Stimulated activated effector memory CD8-positive, alpha-beta T cell treated with anti-CD3 and anti-CD28 coated beads, Interleukin-12 subunit alpha, Interleukin-12 subunit beta, amount 100 ng/mL, for 72 hours (primary cell): Measurements from ENCODE around the gene GRID1.
"Not testable (repeated sequence)": the region's sequence is repeated elsewhere in the genome, so short reads cannot be mapped to it uniquely, and the experiment has no call there.

Experiments used
- ATAC-seq: fragments of 150-1000 bp; cut with Tn5 transposase; 2 replicates; pipeline ENCODE4 v1.10.0; 2021
- DNase-seq, 2 donors: peaks; one replicate each; pipeline ENCODE4 v3.0.0; 2021 to 2022; ENCODE audit warnings: low spot score in 2 of 2
- H3K27ac Mint-ChIP-seq: one replicate; pipeline ENCODE4 v1.8.0; 2022; ENCODE audit warnings: mild to moderate bottlenecking, mixed read lengths
- H3K36me3 Mint-ChIP-seq: one replicate; pipeline ENCODE4 v1.8.0; 2022; ENCODE audit warnings: mild to moderate bottlenecking, mixed read lengths
- H3K4me1 Mint-ChIP-seq: one replicate; pipeline ENCODE4 v1.8.0; 2022; ENCODE audit warnings: mixed read lengths
- H3K4me3 Mint-ChIP-seq: one replicate; pipeline ENCODE4 v1.8.0; 2022; ENCODE audit warnings: mild to moderate bottlenecking, mixed read lengths
- H3K9me3 Mint-ChIP-seq: one replicate; pipeline ENCODE4 v1.8.0; 2022; ENCODE audit warnings: mixed read lengths

GRID1 gene

GRCh38 chr10:86251426-86251825 is 115.2 kb downstream of the GRID1 start:
- H3K4me1 Mint-ChIP-seq: no peaks in the 10 kb centered on the region
- H3K27ac Mint-ChIP-seq: no peak overlapping the region
- DNase-seq (no peak), ATAC-seq (no peak)
- no peaks in the 10 kb centered on the region for H3K36me3 Mint-ChIP-seq
- H3K4me3 Mint-ChIP-seq: no peak overlapping the region
- H3K9me3 Mint-ChIP-seq: no peaks in the 10 kb centered on the region

DNA sequence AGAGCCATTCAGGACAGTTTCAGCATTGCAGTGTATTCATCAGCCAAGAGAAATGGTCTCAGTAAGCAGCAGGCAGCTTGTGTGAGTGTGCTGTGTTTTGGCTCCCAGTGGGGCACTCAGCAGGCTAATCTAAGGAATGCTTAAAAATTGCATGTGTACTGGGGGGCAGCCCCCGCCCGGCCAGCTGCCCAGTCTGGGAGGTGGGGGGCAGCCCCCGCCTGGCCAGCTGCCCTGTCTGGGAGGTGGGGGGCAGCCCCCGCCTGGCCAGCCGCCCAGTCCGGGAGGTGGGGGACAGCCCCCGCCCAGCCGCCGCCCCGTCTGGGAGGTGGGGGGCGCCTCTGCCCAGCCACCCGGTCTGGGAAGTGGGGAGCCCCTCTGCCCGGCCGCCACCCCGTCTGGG is 116.2 kb downstream of the GRID1 start:
- Mint-ChIP-seq H3K27ac (no peak overlapping the region), H3K9me3 (no peaks in the 10 kb centered on the region), H3K4me1 (no peaks in the 10 kb centered on the region), H3K4me3 (no peak overlapping the region), H3K36me3 (no peaks in the 10 kb centered on the region)
- ATAC-seq: no peak
- DNase-seq: no peak

GRCh38 chr10:86249794-86250193 is 116.8 kb downstream of the GRID1 start:
- H3K36me3 Mint-ChIP-seq: no peaks in the 10 kb centered on the region
- H3K9me3 Mint-ChIP-seq: no peaks in the 10 kb centered on the region
- DNase-seq: no peak
- H3K4me3 Mint-ChIP-seq: no peak overlapping the region
- no peak for ATAC-seq
- H3K27ac Mint-ChIP-seq: no peak overlapping the region
- no peaks in the 10 kb centered on the region for H3K4me1 Mint-ChIP-seq

GRCh38 chr10:86248062-86248461 is 118.5 kb downstream of the GRID1 start:
- ATAC-seq (no peak), DNase-seq (no peak)
- Mint-ChIP-seq H3K36me3 (no peaks in the 10 kb centered on the region), H3K27ac (no peak overlapping the region), H3K4me1 (no peaks in the 10 kb centered on the region), H3K4me3 (no peak overlapping the region), H3K9me3 (no peaks in the 10 kb centered on the region)

- ATAC-seq (no peak), DNase-seq (no peak)
- H3K36me3 Mint-ChIP-seq: no peaks in the 10 kb centered on the region
- no peaks in the 10 kb centered on the region for H3K4me1 Mint-ChIP-seq
- H3K9me3 Mint-ChIP-seq: no peaks in the 10 kb centered on the region
- no peak overlapping the region for H3K27ac Mint-ChIP-seq
- no peak overlapping the region for H3K4me3 Mint-ChIP-seq
These were observed 119.0 kb downstream of the GRID1 start for GRCh38 chr10:86247588-86247987.

GRCh38 chr10:86247073-86247472 is 119.5 kb downstream of the GRID1 start:
- Mint-ChIP-seq H3K36me3 (no peaks in the 10 kb centered on the region), H3K4me1 (no peaks in the 10 kb centered on the region), H3K27ac (no peak overlapping the region), H3K9me3 (no peaks in the 10 kb centered on the region), H3K4me3 (no peak overlapping the region)
- ATAC-seq (no peak), DNase-seq (no peak)

DNA sequence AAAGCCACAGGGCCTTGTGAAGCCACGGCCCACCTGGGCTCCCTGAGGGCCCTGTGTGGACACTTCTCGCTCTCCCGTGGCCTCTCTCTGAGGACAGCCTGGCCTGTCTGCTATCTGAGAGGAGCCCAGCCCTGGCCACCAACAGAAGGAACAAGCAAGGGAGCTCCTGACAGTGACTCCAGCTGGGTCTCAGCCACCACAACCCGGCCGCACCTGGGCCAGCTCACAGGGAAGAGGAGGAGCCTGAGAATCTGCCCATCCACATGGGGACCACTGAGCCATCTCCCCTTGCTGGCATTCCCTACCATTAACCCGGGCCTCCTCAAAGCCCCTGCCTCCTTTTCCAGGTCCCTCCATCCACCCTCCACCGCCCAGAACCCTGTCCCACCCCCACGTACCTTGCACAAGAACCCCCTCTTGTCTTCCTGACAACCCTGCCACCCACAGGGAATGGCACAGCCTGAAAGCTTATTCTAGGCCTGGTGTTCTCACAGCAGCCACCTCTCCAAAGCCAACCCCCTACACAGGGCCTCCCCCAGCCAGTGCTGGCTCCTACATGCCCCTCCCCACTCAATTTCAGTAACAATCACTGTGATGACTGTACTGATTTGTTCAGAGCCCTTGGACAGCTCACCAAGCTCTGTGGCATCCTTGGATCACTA is 120.2 kb downstream of the GRID1 start:
- ATAC-seq (no peak), DNase-seq (no peak)
- no peak overlapping the region for H3K27ac Mint-ChIP-seq
- H3K4me3 Mint-ChIP-seq: no peak overlapping the region
- no peaks in the 10 kb centered on the region for H3K4me1 Mint-ChIP-seq
- H3K9me3 Mint-ChIP-seq: no peaks in the 10 kb centered on the region
- no peaks in the 10 kb centered on the region for H3K36me3 Mint-ChIP-seq

GRCh38 chr10:86245015-86245394 is 121.6 kb downstream of the GRID1 start:
- DNase-seq (no peak), ATAC-seq (no peak)
- H3K4me3 Mint-ChIP-seq: no peak overlapping the region

DNA sequence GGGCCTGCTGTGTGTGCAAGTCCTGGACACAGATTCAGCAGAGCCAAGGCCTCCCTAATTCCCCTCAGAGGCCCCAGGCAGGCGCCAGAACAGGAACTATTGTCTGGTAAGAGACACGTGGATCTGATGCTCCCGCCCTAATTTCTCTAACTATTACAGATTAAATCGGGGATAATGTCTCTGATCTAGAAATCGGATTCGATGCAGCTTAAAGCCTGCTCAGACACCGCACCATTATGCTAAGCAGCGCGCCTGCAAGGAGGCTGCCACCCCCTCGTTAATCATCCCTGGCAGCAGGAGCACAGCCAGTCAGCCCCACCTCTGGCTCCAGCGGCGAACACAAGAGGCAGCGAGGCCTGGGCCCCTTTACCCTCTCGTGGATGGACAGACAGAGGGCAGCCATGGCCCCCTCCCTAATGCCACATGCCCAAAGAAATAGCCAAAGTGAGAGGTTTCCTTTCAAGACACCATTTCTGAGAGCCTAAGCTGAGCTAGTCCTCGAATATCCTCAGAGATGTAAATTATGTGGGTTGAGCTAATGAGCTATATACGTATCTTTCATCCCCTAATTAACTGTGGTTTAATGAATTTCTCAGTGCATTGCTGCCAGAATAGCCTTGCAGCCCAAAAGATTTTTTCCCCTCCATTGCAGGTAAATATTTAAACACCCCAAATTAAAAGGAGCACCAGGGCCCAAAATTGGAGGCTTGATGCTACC is 122.1 kb downstream of the GRID1 start:
- ATAC-seq (no peak), DNase-seq (no peak)
- no peak overlapping the region for H3K4me3 Mint-ChIP-seq
- no peaks in the 10 kb centered on the region for H3K9me3 Mint-ChIP-seq
- no peak overlapping the region for H3K27ac Mint-ChIP-seq
- H3K4me1 Mint-ChIP-seq: no peaks in the 10 kb centered on the region
- H3K36me3 Mint-ChIP-seq: no peaks in the 10 kb centered on the region

More at GRCh38 chr10:86245015-86245394, 121.6 kb downstream of the GRID1 start:
- Mint-ChIP-seq H3K9me3 (no peaks in the 10 kb centered on the region), H3K36me3 (no peaks in the 10 kb centered on the region), H3K27ac (no peak overlapping the region), H3K4me1 (no peaks in the 10 kb centered on the region)

- no peaks in the 10 kb centered on the region for H3K9me3 Mint-ChIP-seq
- no peaks in the 10 kb centered on the region for H3K4me1 Mint-ChIP-seq
- no peak overlapping the region for H3K27ac Mint-ChIP-seq
- H3K4me3 Mint-ChIP-seq: no peak overlapping the region
- no peak for DNase-seq
- no peak for ATAC-seq
- no peaks in the 10 kb centered on the region for H3K36me3 Mint-ChIP-seq
These were observed 122.9 kb downstream of the GRID1 start for GRCh38 chr10:86243651-86244155.

DNA sequence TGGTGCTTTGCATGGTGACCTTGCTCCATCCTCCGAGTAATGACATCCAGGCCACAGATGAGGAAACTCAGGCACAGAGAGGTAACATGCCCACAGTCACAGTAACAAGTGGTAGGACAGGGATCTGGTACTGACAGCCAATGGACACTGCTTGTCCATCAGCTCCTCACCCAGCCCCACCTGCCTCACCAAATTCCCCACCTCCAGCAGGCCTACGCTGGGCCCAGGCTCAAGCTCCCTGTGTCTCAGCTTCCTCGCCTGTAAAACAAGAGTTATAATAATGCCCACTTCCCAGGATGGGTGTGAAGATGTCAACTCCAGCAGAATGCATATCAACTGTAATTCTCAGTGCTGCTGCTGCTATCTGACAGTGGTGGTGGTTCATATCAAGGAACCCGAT is 123.8 kb downstream of the GRID1 start:
- peaks cover 2% of the 10 kb centered on the region for H3K9me3 Mint-ChIP-seq
- no peak overlapping the region for H3K27ac Mint-ChIP-seq
- H3K4me1 Mint-ChIP-seq: no peaks in the 10 kb centered on the region
- DNase-seq (no peak), ATAC-seq (no peak)
- no peaks in the 10 kb centered on the region for H3K36me3 Mint-ChIP-seq
- no peak overlapping the region for H3K4me3 Mint-ChIP-seq

- not testable (repeated sequence) for H3K9me3 Mint-ChIP-seq, H3K4me3 Mint-ChIP-seq, H3K4me1 Mint-ChIP-seq, H3K27ac Mint-ChIP-seq, H3K36me3 Mint-ChIP-seq, DNase-seq, ATAC-seq
These were observed 128.5 kb downstream of the GRID1 start for GRCh38 chr10:86238089-86238488.

GRCh38 chr10:86234541-86235270 is 131.9 kb downstream of the GRID1 start:
- Mint-ChIP-seq H3K27ac (no peak overlapping the region), H3K4me3 (no peak overlapping the region), H3K4me1 (no peaks in the 10 kb centered on the region), H3K36me3 (no peaks in the 10 kb centered on the region), H3K9me3 (peaks cover 3% of the 10 kb centered on the region)
- no peak for ATAC-seq
- DNase-seq: no peak

- no peak overlapping the region for H3K4me3 Mint-ChIP-seq
- H3K4me1 Mint-ChIP-seq: no peaks in the 10 kb centered on the region
- no peak overlapping the region for H3K27ac Mint-ChIP-seq
- no peak for ATAC-seq
- H3K9me3 Mint-ChIP-seq: peaks cover 3% of the 10 kb centered on the region
- no peaks in the 10 kb centered on the region for H3K36me3 Mint-ChIP-seq
- no peak for DNase-seq
These were observed 132.5 kb downstream of the GRID1 start for GRCh38 chr10:86234107-86234506.

- no peak overlapping the region for H3K27ac Mint-ChIP-seq
- no peak overlapping the region for H3K4me3 Mint-ChIP-seq
- H3K36me3 Mint-ChIP-seq: no peaks in the 10 kb centered on the region
- H3K4me1 Mint-ChIP-seq: no peaks in the 10 kb centered on the region
- no peak for DNase-seq
- H3K9me3 Mint-ChIP-seq: peaks cover 3% of the 10 kb centered on the region
- ATAC-seq: no peak
These were observed 133.5 kb downstream of the GRID1 start for GRCh38 chr10:86233131-86233530.

- Mint-ChIP-seq H3K27ac (no peak overlapping the region), H3K36me3 (no peaks in the 10 kb centered on the region)
These were observed 134.0 kb downstream of the GRID1 start for GRCh38 chr10:86232644-86233043.

More at GRCh38 chr10:86232644-86233043, 134.0 kb downstream of the GRID1 start:
- Mint-ChIP-seq H3K4me3 (no peak overlapping the region), H3K4me1 (no peaks in the 10 kb centered on the region), H3K9me3 (no peaks in the 10 kb centered on the region)
- ATAC-seq: no peak
- DNase-seq: no peak
